NCI-H1436 treated with DMSO at 0.1 percent for 48 hours (cell line): ENCODE results near the gene CELA2A.
"Not testable (repeated sequence)": the region's sequence is repeated elsewhere in the genome, so short reads cannot be mapped to it uniquely, and the experiment has no call there.

Source experiments
- DNase-seq: peaks from one replicate; lab custom pipeline; 2025; lab: John Stamatoyannopoulos, UW

CELA2A gene

GRCh38 chr1:15425521-15425920, 31.0 kb upstream of the CELA2A start:
- no peak for DNase-seq

GRCh38 chr1:15425958-15426357, 30.6 kb upstream of the CELA2A start:
- no peak for DNase-seq

GRCh38 chr1:15426492-15427279, 29.8 kb upstream of the CELA2A start:
- no peak for DNase-seq

GRCh38 chr1:15427280-15427666, 29.3 kb upstream of the CELA2A start:
- DNase-seq, result no peak

GRCh38 chr1:15428252-15428651, 28.3 kb upstream of the CELA2A start:
- DNase-seq, result not testable (repeated sequence)

GRCh38 chr1:15428815-15429435, 27.6 kb upstream of the CELA2A start:
- DNase-seq, result no peak

GRCh38 chr1:15429701-15430149, 26.8 kb upstream of the CELA2A start:
- DNase-seq, result no peak

- no peak for DNase-seq
Measured at GRCh38 chr1:15430787-15431570, 25.6 kb upstream of the CELA2A start.

GRCh38 chr1:15431571-15431948, 25.0 kb upstream of the CELA2A start:
- DNase-seq, result no peak

GRCh38 chr1:15432324-15432723, 24.2 kb upstream of the CELA2A start:
- DNase-seq, result no peak

GRCh38 chr1:15433471-15433870, 23.1 kb upstream of the CELA2A start:
- DNase-seq, result no peak

- DNase-seq, result not testable (repeated sequence)
Measured at GRCh38 chr1:15434739-15435138, 21.8 kb upstream of the CELA2A start.

- DNase-seq, result no peak
Measured at GRCh38 chr1:15435239-15436077, 21.1 kb upstream of the CELA2A start.

GRCh38 chr1:15436881-15437442, 19.6 kb upstream of the CELA2A start:
- DNase-seq, result no peak

GRCh38 chr1:15439325-15439724, 17.2 kb upstream of the CELA2A start:
- no peak for DNase-seq

- DNase-seq, result no peak
Measured at GRCh38 chr1:15440357-15440756, 16.2 kb upstream of the CELA2A start.

- DNase-seq, result no peak
Measured at GRCh38 chr1:15441247-15441646, 15.3 kb upstream of the CELA2A start.

- no peak for DNase-seq
Measured at GRCh38 chr1:15442119-15442518, 14.4 kb upstream of the CELA2A start.

GRCh38 chr1:15442759-15443158, 13.8 kb upstream of the CELA2A start:
- no peak for DNase-seq

GRCh38 chr1:15443281-15443680, 13.3 kb upstream of the CELA2A start:
- no peak for DNase-seq
